ENCODE data around the gene USH2A.

GRCh38 chr1:215786997-215787396 lies 636.3 kb downstream of the USH2A start:
- TF ChIP-seq, protein P1, sequence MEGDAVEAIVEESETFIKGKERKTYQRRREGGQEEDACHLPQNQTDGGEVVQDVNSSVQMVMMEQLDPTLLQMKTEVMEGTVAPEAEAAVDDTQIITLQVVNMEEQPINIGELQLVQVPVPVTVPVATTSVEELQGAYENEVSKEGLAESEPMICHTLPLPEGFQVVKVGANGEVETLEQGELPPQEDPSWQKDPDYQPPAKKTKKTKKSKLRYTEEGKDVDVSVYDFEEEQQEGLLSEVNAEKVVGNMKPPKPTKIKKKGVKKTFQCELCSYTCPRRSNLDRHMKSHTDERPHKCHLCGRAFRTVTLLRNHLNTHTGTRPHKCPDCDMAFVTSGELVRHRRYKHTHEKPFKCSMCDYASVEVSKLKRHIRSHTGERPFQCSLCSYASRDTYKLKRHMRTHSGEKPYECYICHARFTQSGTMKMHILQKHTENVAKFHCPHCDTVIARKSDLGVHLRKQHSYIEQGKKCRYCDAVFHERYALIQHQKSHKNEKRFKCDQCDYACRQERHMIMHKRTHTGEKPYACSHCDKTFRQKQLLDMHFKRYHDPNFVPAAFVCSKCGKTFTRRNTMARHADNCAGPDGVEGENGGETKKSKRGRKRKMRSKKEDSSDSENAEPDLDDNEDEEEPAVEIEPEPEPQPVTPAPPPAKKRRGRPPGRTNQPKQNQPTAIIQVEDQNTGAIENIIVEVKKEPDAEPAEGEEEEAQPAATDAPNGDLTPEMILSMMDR (IDR thresholded peaks at IDR 0.05) = no peak
- TF ChIP-seq POLR2A (IDR thresholded peaks at IDR 0.05) = no peak

Measured in adrenal gland (tissue), 5 donors.